Panc1 (cell line): ENCODE results near the gene IGSF22. TPM values are rescaled to one million over a fixed set of nuclear protein-coding genes. Genes with fewer than 3 reads are reported as not detected.

Source experiments
- ATAC-seq: fragments of 200-7000 bp; cut with Tn5 transposase; 2 replicates; pipeline ENCODE4 v1.9.1; 2020; ENCODE audit warnings: mild to moderate bottlenecking, moderate library complexity
- BruUV-seq: library from RNA; stranded (reverse); fragments of 400-500 nt; replicated peaks from 2 replicates; lab custom pipeline; 2021; lab: Mats Ljungman, UMichigan
- CTCF ChIA-PET: fragments of 300-600 bp; sonication (Branson Sonifier 250); formaldehyde crosslinking; loops from one replicate; lab custom pipeline; 2022; ENCODE audit warnings: antibody characterized with exemption; lab: Charles Lee
- POLR2A ChIA-PET: fragments of 300-600 bp; sonication (Branson Sonifier 250); formaldehyde crosslinking; loops from one replicate; lab custom pipeline; 2022; ENCODE audit warnings: antibody characterized with exemption; lab: Charles Lee
- DNase-seq: peaks from one replicate; pipeline ENCODE4 v3.0.0-alpha.2; 2010; ENCODE audit warnings: low read depth, low spot score
- H3K27ac ChIP-seq: 2 replicates; pipeline ENCODE4 v1.5.1; 2011; ENCODE audit warnings: mild to moderate bottlenecking, low read length, inconsistent platforms
- H3K27me3 ChIP-seq: fragments of 200-500 bp; sonication (Bioruptor generic); 2 replicates; pipeline ENCODE4 v1.6.0; 2014; ENCODE audit warnings: low read length, inconsistent platforms; ENCODE audit not compliant: control insufficient read depth, insufficient read depth
- H3K36me3 ChIP-seq: fragments of 200-500 bp; sonication (Bioruptor generic); 2 replicates; pipeline ENCODE4 v1.5.1; 2014; ENCODE audit warnings: inconsistent platforms, mild to moderate bottlenecking, low read length, moderate library complexity; ENCODE audit not compliant: control insufficient read depth, insufficient read depth
- H3K4me1 ChIP-seq: 2 replicates; pipeline ENCODE4 v1.5.1; 2011; ENCODE audit warnings: inconsistent platforms, mild to moderate bottlenecking, low read length, moderate library complexity; ENCODE audit not compliant: control insufficient read depth, insufficient read depth
- H3K4me3 ChIP-seq, 2 experiments: 2 replicates each; pipeline ENCODE4 v1.5.1; 2011 to 2012; ENCODE audit warnings: low read depth in 2 of 2, low read length in 2 of 2, mild to moderate bottlenecking in 2 of 2, inconsistent platforms in 1 of 2, moderate library complexity in 1 of 2
- H3K9me3 ChIP-seq: fragments of 200-500 bp; sonication (Bioruptor generic); 2 replicates; pipeline ENCODE4 v1.5.1; 2014; ENCODE audit warnings: low read depth, mild to moderate bottlenecking, inconsistent platforms, low read length, moderate library complexity; ENCODE audit not compliant: control insufficient read depth, insufficient read depth
- CTCF ChIP-seq: fragments of 450-650 bp; IDR thresholded peaks from 2 replicates; pipeline ENCODE4 v1.5.1; 2017; ENCODE audit warnings: mild to moderate bottlenecking
- POLR2AphosphoS5 ChIP-seq: IDR thresholded peaks from 2 replicates; pipeline ENCODE4 v1.6.1; 2012; ENCODE audit warnings: mild to moderate bottlenecking, low read depth, low read length, moderate library complexity
- SIN3A ChIP-seq: IDR thresholded peaks from 2 replicates; pipeline ENCODE4 v1.6.1; 2012; ENCODE audit warnings: low read depth, mild to moderate bottlenecking, low read length, moderate library complexity, borderline replicate concordance; ENCODE audit not compliant: insufficient read depth
- TCF7L2 ChIP-seq: IDR thresholded peaks from 2 replicates; pipeline ENCODE4 v1.6.1; 2011; ENCODE audit warnings: mild to moderate bottlenecking, low read depth, low read length, inconsistent platforms
- in situ Hi-C: cut with HindIII; loops from 2 replicates; pipeline ENCODE4 v1.10.0; 2016; ENCODE audit warnings: low sequenced_read_pairs, low pct_unique_long_range_greater_than_20kb
- intact Hi-C: fragments of 100-400 bp; cut with micrococcal nuclease; formaldehyde crosslinking; loops from one replicate; pipeline ENCODE4 v1.10.0; 2022; ENCODE audit not compliant: unreplicated experiment
- total RNA-seq: library from RNA; stranded (reverse); gene quantifications from one replicate; pipeline ENCODE4 v1.2.1, GENCODE V29; 2021; ENCODE audit not compliant: unreplicated experiment
- TF ChIP-seq, protein P1 (sequence below), 2 experiments: IDR thresholded peaks; 2 replicates each; pipeline ENCODE4 v1.6.1; 2011 to 2012; ENCODE audit warnings: low read depth in 2 of 2, control low read depth in 1 of 2, low read length in 1 of 2, mild to moderate bottlenecking in 1 of 2, moderate library complexity in 1 of 2; ENCODE audit not compliant: insufficient read depth in 1 of 2

IGSF22 gene
- total RNA-seq, 1 experiment from 2014 or later: not detected

- in situ Hi-C loops (no loop called here), intact Hi-C loops (loop anchor here (10.0 kb wide), 1 partner anchor 187 kb away; no protein-coding TSS in a partner anchor)
- Histone ChIP-seq H3K36me3 (no peaks in the 10 kb centered on the region), H3K27ac (no peak overlapping the region), H3K4me3 (no peak overlapping the region), H3K9me3 (no peaks in the 10 kb centered on the region), H3K4me1 (no peaks in the 10 kb centered on the region), H3K27me3 (no peaks in the 10 kb centered on the region)
- POLR2A ChIA-PET: no interaction called here
- DNase-seq (no peak), ATAC-seq (no peak)
- no TSS peak for BruUV-seq
- no peak for TF ChIP-seq SIN3A
- no peak for TF ChIP-seq TCF7L2
- TF ChIP-seq, protein P1, sequence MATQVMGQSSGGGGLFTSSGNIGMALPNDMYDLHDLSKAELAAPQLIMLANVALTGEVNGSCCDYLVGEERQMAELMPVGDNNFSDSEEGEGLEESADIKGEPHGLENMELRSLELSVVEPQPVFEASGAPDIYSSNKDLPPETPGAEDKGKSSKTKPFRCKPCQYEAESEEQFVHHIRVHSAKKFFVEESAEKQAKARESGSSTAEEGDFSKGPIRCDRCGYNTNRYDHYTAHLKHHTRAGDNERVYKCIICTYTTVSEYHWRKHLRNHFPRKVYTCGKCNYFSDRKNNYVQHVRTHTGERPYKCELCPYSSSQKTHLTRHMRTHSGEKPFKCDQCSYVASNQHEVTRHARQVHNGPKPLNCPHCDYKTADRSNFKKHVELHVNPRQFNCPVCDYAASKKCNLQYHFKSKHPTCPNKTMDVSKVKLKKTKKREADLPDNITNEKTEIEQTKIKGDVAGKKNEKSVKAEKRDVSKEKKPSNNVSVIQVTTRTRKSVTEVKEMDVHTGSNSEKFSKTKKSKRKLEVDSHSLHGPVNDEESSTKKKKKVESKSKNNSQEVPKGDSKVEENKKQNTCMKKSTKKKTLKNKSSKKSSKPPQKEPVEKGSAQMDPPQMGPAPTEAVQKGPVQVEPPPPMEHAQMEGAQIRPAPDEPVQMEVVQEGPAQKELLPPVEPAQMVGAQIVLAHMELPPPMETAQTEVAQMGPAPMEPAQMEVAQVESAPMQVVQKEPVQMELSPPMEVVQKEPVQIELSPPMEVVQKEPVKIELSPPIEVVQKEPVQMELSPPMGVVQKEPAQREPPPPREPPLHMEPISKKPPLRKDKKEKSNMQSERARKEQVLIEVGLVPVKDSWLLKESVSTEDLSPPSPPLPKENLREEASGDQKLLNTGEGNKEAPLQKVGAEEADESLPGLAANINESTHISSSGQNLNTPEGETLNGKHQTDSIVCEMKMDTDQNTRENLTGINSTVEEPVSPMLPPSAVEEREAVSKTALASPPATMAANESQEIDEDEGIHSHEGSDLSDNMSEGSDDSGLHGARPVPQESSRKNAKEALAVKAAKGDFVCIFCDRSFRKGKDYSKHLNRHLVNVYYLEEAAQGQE (IDR thresholded peaks at IDR 0.05; ENCODE audit: insufficient read depth in 1 of 2, low read depth in 2 of 2, low read length in 1 of 2): no peak
- TF ChIP-seq CTCF: no peak
- TF ChIP-seq POLR2AphosphoS5: no peak
- CTCF ChIA-PET: interaction anchor here (0.6 to 1.5 kb wide), 4 partner anchors 10 to 191 kb away, joined by 3 to 9 read pairs (median 4); no protein-coding TSS in a partner anchor
Measured at GRCh38 chr11:18731441-18731840, 5.5 kb upstream of the IGSF22 start.

DNA sequence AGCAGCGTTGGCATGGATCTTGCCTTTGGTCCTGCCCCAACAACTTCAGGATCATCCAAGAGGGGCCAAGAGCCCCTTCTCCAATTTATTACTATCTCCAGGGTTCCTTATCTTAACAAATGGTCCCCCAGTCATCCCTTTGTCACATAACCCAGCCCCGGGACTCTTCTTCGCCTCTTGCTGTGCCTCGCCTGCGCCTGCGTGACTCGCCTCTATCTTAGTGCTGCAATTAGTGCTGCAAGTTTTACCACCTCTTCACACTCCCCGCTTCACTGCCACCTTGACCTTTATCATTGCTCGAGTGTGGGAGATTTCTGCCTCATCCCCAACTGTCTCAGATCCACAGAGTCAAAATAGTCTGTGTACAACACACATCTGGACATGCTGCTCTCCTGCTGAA lies 4.0 kb upstream of the IGSF22 start:
- ATAC-seq (no peak), DNase-seq (no peak)
- Histone ChIP-seq H3K27me3 (no peaks in the 10 kb centered on the region), H3K4me1 (no peaks in the 10 kb centered on the region), H3K27ac (no peak overlapping the region), H3K36me3 (no peaks in the 10 kb centered on the region), H3K4me3 (no peak overlapping the region), H3K9me3 (no peaks in the 10 kb centered on the region)
- POLR2A ChIA-PET: no interaction called here
- CTCF ChIA-PET: no interaction called here
- in situ Hi-C loops (no loop called here), intact Hi-C loops (loop anchor here (10.0 kb wide), 1 partner anchor 185 kb away; no protein-coding TSS in a partner anchor)
- no TSS peak for BruUV-seq
- TF ChIP-seq SIN3A: no peak
- no peak for TF ChIP-seq TCF7L2
- TF ChIP-seq POLR2AphosphoS5: no peak
- TF ChIP-seq, protein P1 (IDR thresholded peaks at IDR 0.05; ENCODE audit: insufficient read depth in 1 of 2, low read depth in 2 of 2, low read length in 1 of 2): no peak
